ENCODE data around the gene OR4D1. TPM values are rescaled to one million over a fixed set of nuclear protein-coding genes. Genes with fewer than 3 reads are reported as not detected.

Gene OR4D1
- total and polyA plus RNA-seq, 9 of the 15 experiments (the other 6 are each of a cell fraction or from before 2014, with no cell fraction given) = not detected

- TF ChIP-seq ATF3 (IDR thresholded peaks at IDR 0.05) (no peak), ATF3 (CRISPR knock-in tag; conservative IDR thresholded peaks at IDR 0.05) (no peak), RCOR1 (IDR thresholded peaks at IDR 0.05; ENCODE audit: borderline replicate concordance in 1 of 2, low read depth in 2 of 2, low read length in 2 of 2) (0 out of 4 replicates have a peak, but pooled peaks of 1 of the 2 experiments have one; percentile 39), SOX6 (IDR thresholded peaks at IDR 0.05) (peak; percentile 74; the same call in 1 of the 2 replicates), L3MBTL2 (IDR thresholded peaks at IDR 0.05) (peak; percentile 88), PHTF2 (CRISPR knock-in tag; IDR thresholded peaks at IDR 0.05) (no peak), CBX2 (IDR thresholded peaks at IDR 0.05; ENCODE audit: insufficient read depth, low read length, poor library complexity, severe bottlenecking) (no peak), TSC22D4 (tag; IDR thresholded peaks at IDR 0.05) (no peak), HIVEP1 (CRISPR knock-in tag; IDR thresholded peaks at IDR 0.05) (peak; percentile 72), ZNF507 (tag; conservative IDR thresholded peaks at IDR 0.05) (no peak), BRCA1 (IDR thresholded peaks at IDR 0.05) (no peak), BRCA1 (CRISPR knock-in tag; IDR thresholded peaks at IDR 0.05) (no peak), ZNF140 (CRISPR knock-in tag; IDR thresholded peaks at IDR 0.05) (no peak), ZNF644 (tag; IDR thresholded peaks at IDR 0.05; ENCODE audit: low read depth) (peak; percentile 80), CBX8 (IDR thresholded peaks at IDR 0.05; ENCODE audit: borderline replicate concordance, extremely low read depth, low read depth, low read length, poor library complexity, severe bottlenecking) (no peak), RERE (CRISPR knock-in tag; IDR thresholded peaks at IDR 0.05; ENCODE audit: borderline replicate concordance) (no peak)
- TF ChIP-seq, protein P1, sequence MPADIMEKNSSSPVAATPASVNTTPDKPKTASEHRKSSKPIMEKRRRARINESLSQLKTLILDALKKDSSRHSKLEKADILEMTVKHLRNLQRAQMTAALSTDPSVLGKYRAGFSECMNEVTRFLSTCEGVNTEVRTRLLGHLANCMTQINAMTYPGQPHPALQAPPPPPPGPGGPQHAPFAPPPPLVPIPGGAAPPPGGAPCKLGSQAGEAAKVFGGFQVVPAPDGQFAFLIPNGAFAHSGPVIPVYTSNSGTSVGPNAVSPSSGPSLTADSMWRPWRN (IDR thresholded peaks at IDR 0.05; ENCODE audit: low read depth) = no peak
- TF ChIP-seq, protein P2, sequence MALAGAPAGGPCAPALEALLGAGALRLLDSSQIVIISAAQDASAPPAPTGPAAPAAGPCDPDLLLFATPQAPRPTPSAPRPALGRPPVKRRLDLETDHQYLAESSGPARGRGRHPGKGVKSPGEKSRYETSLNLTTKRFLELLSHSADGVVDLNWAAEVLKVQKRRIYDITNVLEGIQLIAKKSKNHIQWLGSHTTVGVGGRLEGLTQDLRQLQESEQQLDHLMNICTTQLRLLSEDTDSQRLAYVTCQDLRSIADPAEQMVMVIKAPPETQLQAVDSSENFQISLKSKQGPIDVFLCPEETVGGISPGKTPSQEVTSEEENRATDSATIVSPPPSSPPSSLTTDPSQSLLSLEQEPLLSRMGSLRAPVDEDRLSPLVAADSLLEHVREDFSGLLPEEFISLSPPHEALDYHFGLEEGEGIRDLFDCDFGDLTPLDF (CRISPR knock-in tag; IDR thresholded peaks at IDR 0.05) = no peak
These were observed 37.0 kb downstream of the OR4D1 start (continued) for GRCh38 chr17:58184986-58185761.
